HG03097 (cell line): ENCODE measurements around the gene MRE11.

Experiments
- ATAC-seq: cut with Tn5 transposase; IDR thresholded peaks from one replicate; pipeline ENCODE4 v1.9.1; 2021; ENCODE audit not compliant: unreplicated experiment, low FRiP score

Gene MRE11

DNA sequence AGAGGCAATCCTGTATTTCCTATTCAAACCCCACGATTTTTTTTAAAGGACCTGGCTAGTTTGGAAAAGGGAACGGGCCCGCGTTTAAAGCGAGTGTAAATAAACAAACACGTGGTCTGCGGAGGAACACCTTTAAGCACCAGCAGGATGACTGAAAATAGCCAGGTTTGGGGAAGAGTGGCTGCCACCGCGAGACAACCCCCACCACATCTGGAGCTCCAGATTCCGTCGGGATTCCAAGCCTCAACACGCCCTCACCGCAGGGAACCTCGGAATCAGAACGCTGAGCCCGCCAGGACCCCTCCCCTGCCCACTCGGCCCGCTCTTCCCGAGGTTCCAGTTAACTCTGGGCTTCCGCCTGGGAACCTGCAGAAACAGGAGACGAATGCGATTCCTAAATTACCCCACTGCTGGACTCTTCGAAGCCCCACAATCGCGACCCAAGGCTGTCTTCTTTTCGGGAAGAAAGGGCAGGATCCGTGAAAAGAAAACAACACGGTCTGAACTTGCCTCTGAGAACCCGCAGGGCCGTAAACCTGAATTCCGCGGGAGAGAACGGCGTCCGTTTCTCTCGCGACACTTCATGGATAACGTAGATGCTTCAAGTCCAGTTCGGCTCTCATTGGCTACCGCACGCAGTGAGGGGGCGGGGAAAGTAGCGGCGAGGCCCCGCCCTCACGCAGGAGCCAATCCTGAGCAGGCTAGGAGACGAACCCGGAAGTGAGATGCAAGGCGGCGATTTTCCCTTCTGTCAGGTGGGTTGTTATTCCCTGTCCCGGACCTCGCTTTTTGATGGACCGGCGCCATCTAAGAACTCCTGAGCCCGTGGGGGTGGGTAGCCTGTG lies at the start of gene MRE11, which contains the start of gene ANKRD49:
Gene MRE11, minus strand, starts transcription at position 564 of the 845 bp plus-strand sequence. CDS start 1,043 bp downstream, outside the sequence.
Gene ANKRD49, plus strand, starts transcription at position 704 of the 845 bp plus-strand sequence. CDS start 2,710 bp downstream, outside the sequence.
- peak; percentile 99 for ATAC-seq

DNA sequence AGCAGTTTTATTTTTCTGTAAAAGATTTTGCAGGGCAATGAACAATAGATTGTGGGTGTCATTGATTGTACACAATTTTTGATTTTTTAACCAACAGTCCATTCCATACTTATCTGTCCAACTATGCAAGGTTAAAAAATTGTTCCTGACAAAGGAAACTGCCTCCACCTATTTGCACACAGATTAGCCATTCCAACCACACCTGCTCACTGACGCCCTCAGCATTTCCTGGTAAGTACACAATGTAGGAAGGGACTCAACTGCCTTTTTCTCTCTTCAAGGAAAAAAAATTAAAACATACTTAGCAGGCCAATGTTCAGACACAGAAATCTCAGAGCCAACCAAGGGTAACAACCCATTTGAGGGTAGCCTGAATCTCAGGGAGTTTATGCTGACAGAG lies 45.8 kb upstream of the MRE11 start:
- no peak for ATAC-seq

- ATAC-seq = no peak
These were observed 43.5 kb upstream of the MRE11 start for GRCh38 chr11:94537031-94537600.

- no peak for ATAC-seq
These were observed 42.7 kb upstream of the MRE11 start for GRCh38 chr11:94536386-94536785.

DNA sequence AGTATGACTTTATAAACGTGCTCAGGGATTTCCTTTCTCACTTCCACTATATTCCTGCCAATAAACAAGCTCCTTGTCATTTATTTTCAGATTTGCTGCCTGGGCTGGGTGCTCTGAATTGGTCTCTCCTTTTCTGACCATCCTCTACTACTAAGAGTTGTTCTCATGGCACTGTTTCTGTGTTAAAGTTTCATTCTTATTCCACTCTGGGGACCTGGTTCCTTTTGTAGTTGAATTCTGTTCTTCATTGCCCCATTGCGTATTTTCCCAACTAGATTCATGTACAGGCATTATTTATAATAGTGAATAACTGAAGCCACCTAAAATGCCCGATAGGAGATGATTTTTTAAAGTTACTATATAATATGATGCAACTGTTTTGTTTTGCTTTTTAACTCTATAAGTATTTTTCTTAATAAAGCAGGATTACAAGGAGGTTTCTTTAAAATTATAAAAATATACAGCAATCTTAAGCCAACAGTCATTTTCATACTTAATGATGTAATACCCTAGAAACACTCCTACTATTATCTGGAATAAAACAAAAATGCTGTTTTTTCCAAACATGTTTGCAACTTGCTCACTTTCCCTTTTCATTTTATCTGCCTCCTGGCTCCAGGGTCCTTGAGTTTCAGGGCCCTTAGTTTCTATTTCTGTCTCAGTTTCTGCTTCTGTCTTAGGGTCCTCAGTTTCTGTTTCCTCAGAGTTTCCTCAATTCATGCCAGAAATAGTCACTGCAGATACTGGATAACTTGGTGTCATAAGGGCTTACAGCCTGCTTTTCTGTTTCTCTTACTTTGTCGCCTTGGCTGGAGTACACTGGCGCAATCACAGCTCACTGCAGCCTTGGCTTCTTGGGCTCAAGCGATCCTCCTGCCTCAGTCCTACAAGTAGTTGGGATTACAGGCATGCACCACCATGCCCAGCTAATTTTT lies 40.3 kb upstream of the MRE11 start:
- ATAC-seq = no peak

- ATAC-seq = no peak
These were observed 39.6 kb upstream of the MRE11 start for GRCh38 chr11:94533206-94533605.

GRCh38 chr11:94532211-94532610 lies 38.6 kb upstream of the MRE11 start:
- ATAC-seq = no peak

DNA sequence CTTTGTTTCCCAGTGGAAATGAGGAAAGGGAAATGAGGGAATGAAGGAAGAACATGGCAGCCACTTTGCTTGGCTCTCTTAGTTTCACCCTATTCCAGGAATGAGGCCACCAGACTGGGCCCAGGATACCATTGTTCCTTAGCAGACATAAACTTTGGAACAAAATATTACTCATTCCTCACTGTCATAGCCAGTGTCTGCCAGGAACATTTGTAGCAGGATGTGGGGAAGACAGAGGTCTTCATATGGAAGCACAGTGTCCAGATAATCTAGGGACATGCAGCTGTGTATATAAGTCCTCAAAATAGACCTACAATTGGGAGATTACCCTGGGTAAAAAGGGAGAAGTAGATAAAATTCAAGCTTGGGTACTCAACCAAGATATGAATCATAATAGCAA lies 34.9 kb upstream of the MRE11 start:
- ATAC-seq = no peak

- ATAC-seq = no peak
These were observed 33.2 kb upstream of the MRE11 start for GRCh38 chr11:94526645-94527438.

DNA sequence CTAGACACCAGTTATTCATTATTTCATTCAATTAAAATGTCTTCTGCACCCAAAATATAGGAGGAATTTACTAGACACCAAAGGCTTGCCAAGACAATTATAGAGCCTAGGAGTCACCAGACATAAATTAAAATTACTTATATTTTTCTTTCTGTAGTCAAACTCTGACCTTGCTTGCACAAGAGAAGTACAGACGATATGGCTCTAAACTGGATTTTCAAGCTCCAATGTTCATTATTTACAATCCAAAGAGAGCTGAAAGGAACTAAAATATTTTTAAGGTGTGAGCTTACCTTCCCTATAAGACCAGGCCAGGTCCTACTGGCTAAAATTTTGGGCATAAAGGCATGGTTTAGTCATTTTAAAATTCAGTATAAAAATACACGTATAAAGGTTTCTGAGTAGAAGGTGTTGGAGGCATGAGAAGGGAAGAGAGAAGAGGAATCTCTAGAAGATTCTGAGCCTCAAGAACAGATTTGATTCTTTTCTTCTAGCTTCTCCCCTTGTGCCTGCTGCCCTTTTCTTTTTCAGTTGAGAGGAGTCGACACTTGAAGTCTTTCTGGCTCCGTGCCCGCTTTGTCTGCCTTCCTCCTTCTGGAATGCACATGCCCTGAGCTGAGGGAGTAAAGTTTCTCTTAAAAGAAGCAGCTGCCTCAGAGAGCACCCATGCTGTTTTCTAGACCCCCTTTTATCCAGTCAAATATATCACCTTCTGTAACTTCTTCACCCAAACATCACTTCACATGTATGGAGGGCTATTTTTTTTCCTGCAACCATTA lies 32.1 kb upstream of the MRE11 start:
- ATAC-seq = no peak

DNA sequence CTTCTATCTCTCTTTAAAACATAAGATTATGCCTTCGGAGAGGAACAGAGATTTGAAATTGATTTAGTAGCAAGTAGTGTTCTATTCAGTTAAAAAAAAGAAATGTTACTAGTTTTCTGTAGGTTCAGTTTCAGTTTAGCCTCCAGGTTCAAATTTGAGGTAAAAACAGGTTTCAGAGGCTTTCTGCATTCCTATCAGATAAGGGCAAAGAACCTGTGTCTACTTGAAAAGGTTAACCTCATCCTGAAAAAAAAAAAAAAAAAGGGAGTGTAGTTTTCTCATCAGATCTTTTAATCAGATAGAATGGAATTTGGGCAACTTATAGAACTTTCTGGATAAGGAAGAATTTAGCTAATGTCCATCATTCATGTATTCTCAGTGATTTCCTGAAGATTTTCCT lies 30.7 kb upstream of the MRE11 start:
- ATAC-seq = no peak

DNA sequence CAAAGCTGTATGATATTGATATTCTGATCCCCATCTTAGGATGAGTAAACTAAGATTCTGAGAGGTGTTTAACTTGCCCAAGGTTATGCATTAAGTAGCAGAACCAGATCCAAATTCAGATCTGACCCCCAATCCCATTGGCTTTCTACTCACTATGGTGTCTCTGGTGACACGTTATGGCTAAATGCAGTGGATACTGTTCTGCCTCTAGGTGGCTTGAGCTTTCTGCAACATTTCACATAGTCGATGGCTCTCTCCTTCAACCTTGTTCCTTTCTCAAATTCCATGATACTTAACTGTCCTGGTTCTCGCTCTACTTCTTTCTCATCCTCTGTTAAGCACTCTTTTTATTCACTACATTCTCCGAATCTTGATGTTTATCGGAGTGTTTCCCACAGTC lies 28.0 kb upstream of the MRE11 start:
- no peak for ATAC-seq

GRCh38 chr11:94519478-94520084 lies 25.9 kb upstream of the MRE11 start:
- ATAC-seq = no peak

DNA sequence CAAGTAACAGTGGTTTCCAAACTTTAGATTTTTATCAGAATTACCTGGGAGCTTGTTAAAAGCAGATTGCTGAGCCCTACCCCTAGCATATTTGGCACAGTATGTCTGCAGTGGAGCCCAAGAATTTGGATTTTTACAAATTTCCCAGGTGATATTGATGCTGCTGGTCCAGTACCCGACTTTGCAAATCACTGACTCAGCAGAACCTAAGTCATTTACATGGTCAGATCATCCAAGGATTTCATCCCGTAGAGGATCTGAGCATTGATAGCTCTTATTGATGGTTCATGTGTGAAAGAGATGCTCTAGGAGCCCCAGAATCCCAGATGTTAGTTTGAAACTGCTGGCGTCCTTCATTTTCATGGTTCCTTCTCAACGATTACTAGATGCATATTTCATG lies 24.7 kb upstream of the MRE11 start:
- no peak for ATAC-seq

DNA sequence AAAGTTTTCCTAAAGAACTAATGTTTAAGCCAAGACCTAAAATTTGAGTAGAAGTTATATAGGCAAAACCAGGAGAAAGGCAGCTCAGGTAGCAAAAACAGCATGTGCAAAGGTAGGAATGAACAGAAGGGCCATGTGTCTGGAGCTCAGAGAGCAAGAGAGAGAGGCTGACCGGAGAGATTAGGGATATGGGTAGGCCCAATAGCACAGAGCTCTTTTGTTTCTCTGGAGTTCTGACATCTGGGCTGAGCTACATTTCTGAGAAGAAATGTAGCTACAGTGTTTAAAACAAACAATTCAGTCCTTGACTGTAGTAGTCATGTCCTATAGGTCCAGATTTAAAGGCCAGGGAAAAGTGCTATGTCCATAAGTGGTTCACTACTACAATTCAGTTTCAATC lies 23.1 kb upstream of the MRE11 start:
- ATAC-seq = no peak

DNA sequence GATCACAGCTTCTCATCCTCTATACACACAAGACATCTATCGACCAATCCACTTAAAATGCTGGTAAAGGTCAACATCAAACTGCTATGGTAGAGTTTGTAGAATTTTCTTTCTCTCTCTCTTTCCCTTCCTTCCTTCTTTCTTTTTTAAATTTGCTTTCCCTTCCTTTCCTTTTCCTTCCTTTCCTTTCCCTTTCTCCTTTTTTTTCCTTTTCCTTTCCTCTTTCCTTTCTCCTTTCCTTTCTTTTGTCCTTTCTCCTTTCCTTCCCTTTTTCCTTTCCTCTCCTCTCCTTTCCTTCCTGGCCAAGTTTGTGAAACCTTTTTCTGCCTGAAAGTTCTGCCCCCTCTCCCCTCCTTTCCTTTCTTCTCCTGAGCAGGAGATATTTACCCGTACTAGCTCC lies 21.8 kb upstream of the MRE11 start:
- no peak for ATAC-seq

GRCh38 chr11:94513091-94513490 lies 19.4 kb upstream of the MRE11 start:
- peak; percentile 33 for ATAC-seq

DNA sequence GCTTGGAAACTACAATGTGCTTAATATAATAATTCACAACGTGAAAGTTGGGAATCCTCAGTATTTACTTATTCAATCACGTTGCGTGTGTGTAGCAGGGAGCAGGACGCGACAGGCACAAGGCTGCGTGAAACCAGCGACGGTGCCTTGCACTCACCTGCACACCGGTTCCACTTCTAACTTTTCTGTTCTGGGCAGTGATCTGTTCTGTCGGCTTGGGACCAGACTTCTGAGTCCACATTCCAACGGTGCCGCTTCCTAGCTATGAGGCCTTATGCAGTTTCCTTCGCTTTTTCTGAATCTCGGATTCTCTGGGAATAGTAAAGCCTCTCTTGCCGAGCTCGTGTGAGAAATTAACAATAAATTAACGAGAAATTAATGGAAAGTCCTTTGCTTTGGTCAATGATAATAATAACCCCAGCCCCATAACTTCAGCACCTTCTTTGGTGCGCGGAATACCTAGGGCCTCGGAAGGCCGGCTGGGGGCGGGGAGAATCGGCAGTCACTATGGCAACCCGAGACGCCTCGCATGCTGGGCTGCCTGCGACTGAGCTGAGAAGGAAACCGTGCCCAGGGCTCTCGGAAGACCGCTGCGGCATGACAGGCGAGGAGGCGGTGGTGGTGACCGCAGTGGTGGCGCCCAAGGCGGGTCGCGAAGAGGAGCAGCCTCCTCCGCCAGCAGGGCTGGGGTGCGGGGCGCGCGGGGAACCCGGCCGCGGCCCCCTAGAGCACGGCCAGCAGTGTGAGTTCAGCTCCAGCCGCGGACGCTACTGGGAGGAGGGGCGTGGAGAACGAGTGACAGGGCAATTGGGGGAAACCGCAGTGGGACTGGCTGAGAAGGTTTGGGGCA lies 18.5 kb upstream of the MRE11 start, which contains the start of gene C11orf97:
Gene C11orf97, plus strand, starts transcription at position 530 of the 850 bp plus-strand sequence. Its CDS starts 68 bp downstream, at position 598.
- peak; percentile 72 for ATAC-seq
